OCI-LY7 (cell line): ENCODE measurements around the gene SEMA6C.

ENCODE experiments used
- CTCF ChIP-seq: fragments of 200-600 bp; sonication (generic); conservative IDR thresholded peaks from 2 replicates; pipeline ENCODE4 v1.5.1; 2014; ENCODE audit warnings: mild to moderate bottlenecking, antibody characterized with exemption, low read length, moderate library complexity, mixed read lengths
- EZH2phosphoT487 ChIP-seq: fragments of 200-600 bp; sonication (generic); IDR thresholded peaks from 2 replicates; pipeline ENCODE4 v1.6.1; 2018; ENCODE audit warnings: low read depth, borderline replicate concordance, mild to moderate bottlenecking, mixed run types, antibody characterized with exemption, low read length, moderate library complexity, mixed read lengths

- TF ChIP-seq CTCF (no peak), EZH2phosphoT487 (no peak)
Measured at GRCh38 chr1:151187205-151187604, 40.8 kb upstream of the SEMA6C start.
